Tibial nerve (tissue), 4 donors: ENCODE data around the gene ANO6.

ENCODE experiments used
- EP300 ChIP-seq, 2 donors: sonication (generic); formaldehyde crosslinking; IDR thresholded peaks; one replicate each; pipeline ENCODE4 v1.6.1; 2017; ENCODE audit warnings: antibody characterized with exemption in 2 of 2, mild to moderate bottlenecking in 1 of 2
- POLR2A ChIP-seq, 2 donors: fragments of 450-650 bp; IDR thresholded peaks; one replicate each; pipeline ENCODE4 v1.6.1; 2017; ENCODE audit warnings: antibody characterized with exemption in 2 of 2, mild to moderate bottlenecking in 2 of 2, moderate library complexity in 2 of 2
- TF ChIP-seq, protein P1 (sequence below), 5 experiments: fragments of 200-600 bp in 3 of 5; fragments of 450-650 bp in 2 of 5; sonication (generic) in 3 of 5; IDR thresholded peaks; one replicate each; pipeline ENCODE4 v1.5.1; 2016 to 2019; ENCODE audit warnings: antibody characterized with exemption in 5 of 5, mild to moderate bottlenecking in 3 of 5, moderate library complexity in 2 of 5

DNA sequence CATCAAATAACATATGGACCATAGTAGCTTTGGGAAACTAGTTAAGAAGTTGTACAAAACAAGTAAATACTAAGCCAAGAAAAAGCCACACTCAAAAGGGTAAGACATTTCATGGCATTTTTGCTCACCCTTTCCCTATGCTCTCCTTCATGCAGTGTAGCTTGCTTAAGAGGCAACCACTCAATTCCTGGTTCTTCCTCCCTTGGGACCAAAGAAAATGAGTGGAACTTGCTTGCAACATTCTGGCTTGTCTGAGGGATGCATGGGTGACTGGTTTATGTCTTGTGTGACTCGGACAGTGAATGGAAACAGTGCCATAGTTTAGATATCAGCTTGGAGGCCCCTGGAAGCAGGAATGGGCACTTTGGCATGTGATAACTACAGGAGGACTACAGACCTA is 261.6 kb downstream of the ANO6 start:
- TF ChIP-seq, protein P1, sequence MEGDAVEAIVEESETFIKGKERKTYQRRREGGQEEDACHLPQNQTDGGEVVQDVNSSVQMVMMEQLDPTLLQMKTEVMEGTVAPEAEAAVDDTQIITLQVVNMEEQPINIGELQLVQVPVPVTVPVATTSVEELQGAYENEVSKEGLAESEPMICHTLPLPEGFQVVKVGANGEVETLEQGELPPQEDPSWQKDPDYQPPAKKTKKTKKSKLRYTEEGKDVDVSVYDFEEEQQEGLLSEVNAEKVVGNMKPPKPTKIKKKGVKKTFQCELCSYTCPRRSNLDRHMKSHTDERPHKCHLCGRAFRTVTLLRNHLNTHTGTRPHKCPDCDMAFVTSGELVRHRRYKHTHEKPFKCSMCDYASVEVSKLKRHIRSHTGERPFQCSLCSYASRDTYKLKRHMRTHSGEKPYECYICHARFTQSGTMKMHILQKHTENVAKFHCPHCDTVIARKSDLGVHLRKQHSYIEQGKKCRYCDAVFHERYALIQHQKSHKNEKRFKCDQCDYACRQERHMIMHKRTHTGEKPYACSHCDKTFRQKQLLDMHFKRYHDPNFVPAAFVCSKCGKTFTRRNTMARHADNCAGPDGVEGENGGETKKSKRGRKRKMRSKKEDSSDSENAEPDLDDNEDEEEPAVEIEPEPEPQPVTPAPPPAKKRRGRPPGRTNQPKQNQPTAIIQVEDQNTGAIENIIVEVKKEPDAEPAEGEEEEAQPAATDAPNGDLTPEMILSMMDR (IDR thresholded peaks at IDR 0.05), result no peak
- TF ChIP-seq EP300 (IDR thresholded peaks at IDR 0.05) (no peak), POLR2A (IDR thresholded peaks at IDR 0.05) (no peak)
